ENCODE data around the gene PAK2. TPM values are rescaled to one million over a fixed set of nuclear protein-coding genes. Genes with fewer than 3 reads are reported as not detected.

PAK2 gene
- total and polyA plus RNA-seq, 2 donors from 2014 or later: 13.4 to 67.1 TPM

- TF ChIP-seq CTCF (IDR thresholded peaks at IDR 0.05; ENCODE audit: borderline replicate concordance, extremely low read depth, insufficient read depth): no peak
- Histone ChIP-seq H3K4me3 (ENCODE audit: low read length in 3 of 3) (no peak overlapping the region), H3K27ac (ENCODE audit: low read depth in 2 of 2, low read length in 2 of 2) (no peak overlapping the region), H3K27me3 (ENCODE audit: control insufficient read depth, insufficient read depth, low read length) (no peaks in the 10 kb centered on the region), H3K4me1 (ENCODE audit: control insufficient read depth in 2 of 3, insufficient read depth in 2 of 3, low read depth in 1 of 3, low read length in 3 of 3) (peaks cover 0 to 6% (median 0%) of the 10 kb centered on the region in 3 donors), H3K36me3 (ENCODE audit: control insufficient read depth in 2 of 3, insufficient read depth in 3 of 3, low read length in 3 of 3) (no peaks in the 10 kb centered on the region), H3K9me3 (ENCODE audit: control insufficient read depth in 2 of 3, insufficient read depth in 1 of 3, low read length in 3 of 3) (no peaks in the 10 kb centered on the region), H3K9ac (ENCODE audit: low read length in 3 of 3) (no peak overlapping the region)
- intact Hi-C loops (cut with DNase I): no loop called here
- FAIRE-seq: no peak
- no peak for DNase-seq
These were observed 34.6 kb downstream of the PAK2 start for GRCh38 chr3:196774191-196774820.

DNA sequence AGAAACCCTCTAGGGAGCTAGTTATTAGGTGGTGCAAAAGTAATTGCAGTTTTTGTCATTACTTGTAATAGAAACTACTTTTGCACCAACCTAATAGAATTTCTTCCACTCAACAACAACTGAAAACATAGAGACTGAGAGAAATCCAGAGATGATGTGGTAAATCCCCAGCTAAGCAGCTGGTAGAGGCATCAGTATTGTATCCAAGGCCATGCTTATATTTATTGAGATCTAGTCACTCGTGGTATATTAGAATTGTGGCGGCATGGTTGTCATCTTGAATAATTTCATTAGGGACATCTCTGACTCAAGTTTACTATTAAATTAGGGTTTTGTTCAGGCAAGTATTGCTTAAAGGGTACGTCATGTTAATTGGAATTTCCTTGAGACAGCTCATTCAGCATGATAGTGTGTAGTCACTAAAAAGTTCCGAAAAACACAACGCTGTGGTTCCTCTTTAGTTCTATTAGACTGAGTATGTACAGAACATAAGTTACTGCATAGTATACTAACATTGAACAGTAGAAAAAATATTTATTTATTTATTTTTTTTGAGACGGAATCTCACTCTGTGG, 35.3 kb downstream of the PAK2 start:
- TF ChIP-seq CTCF (IDR thresholded peaks at IDR 0.05; ENCODE audit: borderline replicate concordance, extremely low read depth, insufficient read depth): no peak
- FAIRE-seq: no peak
- no peak overlapping the region for H3K27ac ChIP-seq (ENCODE audit: low read depth in 2 of 2, low read length in 2 of 2)
- H3K27me3 ChIP-seq (ENCODE audit: control insufficient read depth, insufficient read depth, low read length): no peaks in the 10 kb centered on the region
- H3K4me1 ChIP-seq (ENCODE audit: control insufficient read depth in 2 of 3, insufficient read depth in 2 of 3, low read depth in 1 of 3, low read length in 3 of 3): peaks cover 0 to 6% (median 0%) of the 10 kb centered on the region in 3 donors
- DNase-seq: no peak
- intact Hi-C loops (cut with DNase I): no loop called here
- H3K4me3 ChIP-seq (ENCODE audit: low read length in 3 of 3): no peak overlapping the region
- no peaks in the 10 kb centered on the region for H3K36me3 ChIP-seq (ENCODE audit: control insufficient read depth in 2 of 3, insufficient read depth in 3 of 3, low read length in 3 of 3)
- no peak overlapping the region for H3K9ac ChIP-seq (ENCODE audit: low read length in 3 of 3)
- H3K9me3 ChIP-seq (ENCODE audit: control insufficient read depth in 2 of 3, insufficient read depth in 1 of 3, low read length in 3 of 3): no peaks in the 10 kb centered on the region

DNA sequence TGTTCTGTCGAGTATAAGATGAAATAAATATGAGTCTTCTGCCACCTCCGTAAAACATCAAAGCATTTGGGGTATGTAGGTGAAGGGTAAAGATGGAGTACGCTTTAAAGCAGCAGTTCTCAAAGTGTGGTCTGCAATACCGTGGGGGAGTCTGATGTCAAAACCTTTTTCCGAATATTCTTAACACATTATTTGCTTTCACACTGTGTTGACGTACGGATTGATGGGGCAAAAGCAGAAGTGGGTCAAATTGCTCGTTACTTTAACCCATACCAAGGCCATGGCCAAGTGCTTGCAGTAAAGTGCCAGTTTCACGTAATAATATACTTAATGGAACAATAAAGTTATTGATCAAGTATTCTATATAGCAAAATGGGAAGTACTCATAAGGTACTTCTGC, 36.3 kb downstream of the PAK2 start:
- H3K36me3 ChIP-seq (ENCODE audit: control insufficient read depth in 2 of 3, insufficient read depth in 3 of 3, low read length in 3 of 3): no peaks in the 10 kb centered on the region
- FAIRE-seq (no peak), DNase-seq (no peak)
- no peaks in the 10 kb centered on the region for H3K9me3 ChIP-seq (ENCODE audit: control insufficient read depth in 2 of 3, insufficient read depth in 1 of 3, low read length in 3 of 3)
- no peak overlapping the region for H3K4me3 ChIP-seq (ENCODE audit: low read length in 3 of 3)
- no peak overlapping the region for H3K9ac ChIP-seq (ENCODE audit: low read length in 3 of 3)
- intact Hi-C loops (cut with DNase I): no loop called here
- H3K27ac ChIP-seq (ENCODE audit: low read depth in 2 of 2, low read length in 2 of 2): no peak overlapping the region
- no peak for TF ChIP-seq CTCF (IDR thresholded peaks at IDR 0.05; ENCODE audit: borderline replicate concordance, extremely low read depth, insufficient read depth)
- H3K27me3 ChIP-seq (ENCODE audit: control insufficient read depth, insufficient read depth, low read length): no peaks in the 10 kb centered on the region
- peaks cover 0 to 6% (median 0%) of the 10 kb centered on the region in 3 donors for H3K4me1 ChIP-seq (ENCODE audit: control insufficient read depth in 2 of 3, insufficient read depth in 2 of 3, low read depth in 1 of 3, low read length in 3 of 3)

Data from kidney (tissue), 14 donors.